HL-60/S4 treated with phorbol 12-myristate 13-acetate at 8.2 ng/mL for 4 days and 3 days (cell line): ENCODE results near the gene MMP27.

Experiments
- in situ Hi-C: fragments of 300-500 bp; cut with MboI; formaldehyde crosslinking; loops from 2 replicates; pipeline ENCODE4 v1.15.0; 2022; ENCODE audit warnings: low sequenced_read_pairs

The MMP27 gene

DNA sequence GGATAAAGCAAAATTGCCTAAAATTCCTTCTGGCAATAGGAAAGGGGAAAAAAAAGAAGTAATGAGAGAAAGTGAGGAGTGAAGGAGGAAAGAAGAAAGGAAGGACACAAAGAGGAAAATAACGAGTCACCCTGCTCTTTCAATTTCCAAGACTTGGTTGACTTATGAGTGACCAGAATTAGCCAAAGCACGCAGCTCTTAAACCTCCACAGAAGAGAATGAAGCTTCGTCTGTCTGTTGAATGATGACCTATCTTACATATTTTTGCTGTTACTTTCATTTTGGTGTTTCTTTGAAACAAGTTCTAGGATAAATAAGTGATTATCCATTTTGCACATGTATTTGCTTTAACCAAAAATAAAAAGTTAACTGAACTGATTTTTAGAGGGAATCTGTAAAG lies 728 bp downstream of the MMP27 start:
- in situ Hi-C loops: no loop called here

DNA sequence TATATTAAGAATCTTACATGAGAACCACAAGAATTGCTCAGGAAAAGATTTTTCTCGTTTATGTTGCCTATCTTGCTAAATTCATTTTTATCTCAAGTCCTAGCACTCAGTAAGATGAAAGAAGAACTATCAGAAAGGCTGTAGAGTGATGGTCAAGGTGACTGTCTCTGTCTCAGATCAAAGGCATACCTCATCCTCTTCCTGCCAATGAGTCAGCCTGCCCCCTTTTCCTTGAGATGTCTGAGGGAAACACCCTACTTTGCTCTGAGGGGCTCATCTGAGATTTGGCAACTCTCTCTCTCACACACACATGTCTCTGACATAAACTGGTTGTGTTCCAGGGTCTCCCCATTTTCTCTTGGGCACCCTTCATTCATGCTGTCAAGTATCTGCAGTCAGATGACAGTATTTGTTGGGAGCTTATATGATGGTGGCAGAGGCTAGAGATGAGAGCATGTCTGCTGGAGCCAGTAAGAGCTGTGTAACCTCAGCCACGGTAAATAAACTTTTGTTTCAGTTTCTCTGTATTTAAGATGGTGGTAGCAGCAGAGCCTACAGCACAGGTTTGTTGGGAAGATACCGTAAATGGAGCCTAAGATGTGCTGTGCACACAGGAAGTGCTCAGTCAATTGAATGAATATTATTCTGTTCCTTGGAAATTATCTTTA lies 1.6 kb downstream of the MMP27 start:
- in situ Hi-C loops: no loop called here

DNA sequence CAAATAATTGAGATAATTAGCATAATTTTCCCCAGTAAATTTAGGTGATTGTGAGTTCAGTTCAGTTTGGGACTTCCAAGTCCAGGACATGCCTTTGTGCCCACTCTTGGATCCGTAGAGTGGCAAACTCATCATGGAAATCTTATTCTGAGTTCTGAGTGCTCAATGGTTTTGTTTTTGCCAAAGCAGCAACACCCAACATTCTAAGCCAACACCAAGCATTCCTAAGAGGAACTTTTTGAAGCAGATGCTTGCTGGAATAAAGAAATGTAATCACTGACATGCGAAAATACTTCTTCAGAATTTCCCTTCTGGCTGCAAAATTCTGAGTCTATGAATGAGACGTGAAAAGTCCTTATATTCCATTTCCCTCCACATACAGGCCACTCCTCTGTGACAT lies 10.4 kb downstream of the MMP27 start:
- in situ Hi-C loops: no loop called here

DNA sequence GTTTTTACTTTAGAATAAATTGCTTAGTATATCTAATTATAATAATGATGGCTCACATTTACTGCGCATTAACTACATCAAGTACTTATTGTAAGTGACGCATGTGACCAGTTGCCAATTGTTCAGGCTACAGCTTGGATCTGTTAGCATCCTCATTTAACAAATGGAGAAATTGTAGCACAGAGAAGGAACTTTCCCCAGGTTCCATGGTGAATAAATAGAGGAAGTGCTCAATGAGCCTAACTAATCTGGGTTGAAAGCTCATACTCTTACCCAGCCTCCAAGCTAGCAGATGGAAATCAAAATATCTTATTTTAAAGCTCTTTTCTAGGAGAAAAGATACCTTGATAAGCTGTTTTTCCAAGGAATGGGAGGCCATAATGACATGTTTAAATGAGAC lies 19.8 kb downstream of the MMP27 start:
- in situ Hi-C loops: no loop called here

GRCh38 chr11:102685338-102685737 lies 20.2 kb downstream of the MMP27 start:
- in situ Hi-C loops: no loop called here

GRCh38 chr11:102683277-102683676 lies 22.3 kb downstream of the MMP27 start:
- in situ Hi-C loops: no loop called here

DNA sequence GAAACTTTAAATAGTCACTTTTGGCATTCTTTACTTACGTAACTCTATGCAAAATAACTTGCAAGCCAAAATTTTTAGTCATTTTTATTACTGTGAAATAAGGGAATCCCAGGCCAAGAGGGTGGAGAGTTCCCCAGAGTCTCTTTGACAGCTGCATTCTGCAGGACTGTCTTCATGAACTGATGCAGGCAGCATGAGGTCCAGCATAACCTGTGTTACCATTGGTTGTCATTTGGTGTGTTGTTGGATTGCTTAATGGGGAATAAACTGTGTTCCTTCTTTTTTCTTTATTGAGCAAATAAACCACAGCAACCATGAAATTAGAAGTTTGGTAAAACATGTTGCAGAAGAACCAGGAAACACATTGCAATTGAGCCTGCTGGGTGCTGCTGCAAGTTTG lies 24.6 kb downstream of the MMP27 start:
- in situ Hi-C loops: no loop called here

- in situ Hi-C loops: no loop called here
Measured at GRCh38 chr11:102678022-102678421, 27.5 kb downstream of the MMP27 start.

- in situ Hi-C loops: no loop called here
Measured at GRCh38 chr11:102676084-102676483, 29.5 kb downstream of the MMP27 start.

DNA sequence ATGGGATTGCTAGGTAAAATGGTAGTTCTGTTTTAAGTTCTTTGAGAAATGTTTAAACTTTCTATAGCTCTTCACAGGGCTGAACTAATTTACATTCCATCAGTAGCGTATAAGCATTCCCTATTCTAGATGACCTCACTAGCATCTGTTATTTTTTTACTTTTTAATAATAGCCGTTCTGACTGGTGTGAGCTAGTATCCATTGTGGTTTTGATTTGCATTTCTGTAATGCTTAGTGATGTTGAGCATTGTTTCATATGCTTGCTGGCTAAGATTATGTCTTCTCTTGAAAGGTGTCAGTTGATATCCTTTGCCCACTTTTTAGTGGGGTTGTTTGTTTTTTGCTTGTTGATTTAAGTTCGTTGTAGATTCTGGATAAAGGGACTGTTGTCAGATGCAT lies 35.9 kb downstream of the MMP27 start:
- in situ Hi-C loops: no loop called here

GRCh38 chr11:102666331-102666957 lies 39.1 kb downstream of the MMP27 start:
- in situ Hi-C loops: no loop called here

DNA sequence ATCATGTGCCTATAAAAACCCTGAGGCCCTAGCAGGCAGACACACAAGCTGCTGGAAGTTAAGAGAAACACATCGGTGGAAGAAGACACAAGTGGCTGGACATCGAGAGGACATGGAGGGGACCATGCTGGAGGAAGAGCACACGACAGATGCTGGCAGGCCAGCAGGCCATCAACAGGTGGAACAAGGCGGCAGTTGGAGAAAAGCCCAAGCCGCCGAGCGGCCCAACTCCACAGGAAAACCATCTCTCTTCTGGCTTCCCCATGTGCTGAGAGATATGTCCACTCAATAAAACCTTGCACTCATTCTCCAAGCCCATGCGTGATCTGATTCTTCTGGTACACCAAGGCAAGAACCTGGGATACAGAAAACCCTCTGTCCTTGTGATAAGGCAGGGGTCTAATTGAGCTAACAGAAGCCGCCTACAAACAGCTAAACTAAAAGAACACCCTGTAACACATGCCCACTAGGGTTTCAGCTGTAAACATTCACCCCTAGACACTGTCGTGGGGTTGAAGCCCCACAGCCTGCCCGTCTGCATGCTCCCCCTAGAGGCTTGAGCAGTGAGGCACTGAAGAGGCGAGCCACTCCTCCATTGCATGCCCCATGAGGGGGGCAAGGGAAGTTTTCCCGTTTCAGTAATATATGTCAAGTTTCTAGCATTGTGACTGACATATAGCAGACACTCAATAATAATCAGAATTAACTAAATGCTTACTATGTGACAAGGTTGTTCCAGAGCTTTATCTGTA lies 41.4 kb downstream of the MMP27 start:
- in situ Hi-C loops: no loop called here

- in situ Hi-C loops: no loop called here
Measured at GRCh38 chr11:102662607-102663006, 43.0 kb downstream of the MMP27 start.

DNA sequence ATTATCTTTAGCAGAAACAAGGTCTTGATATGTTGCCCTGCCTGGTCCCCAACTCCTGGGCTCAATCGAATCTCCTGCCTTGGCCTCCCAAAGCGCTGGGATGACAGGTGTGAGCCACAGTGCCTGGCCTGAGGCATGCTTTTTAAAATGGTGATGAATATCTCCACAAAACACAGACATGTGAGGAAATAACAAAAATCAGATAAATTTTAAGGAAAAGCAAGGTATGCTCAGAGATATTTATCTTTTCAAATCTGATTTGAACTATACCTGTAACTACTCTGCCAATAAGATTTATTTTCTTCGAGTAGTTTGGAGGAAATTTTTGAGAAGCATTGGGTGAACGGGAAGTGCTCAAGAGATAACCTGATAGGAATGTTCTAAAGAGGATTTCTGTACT lies 44.5 kb downstream of the MMP27 start:
- in situ Hi-C loops: no loop called here

- in situ Hi-C loops: no loop called here
Measured at GRCh38 chr11:102656528-102656927, 49.0 kb downstream of the MMP27 start.

- in situ Hi-C loops: no loop called here
Measured at GRCh38 chr11:102655547-102655946, 50.0 kb downstream of the MMP27 start.

DNA sequence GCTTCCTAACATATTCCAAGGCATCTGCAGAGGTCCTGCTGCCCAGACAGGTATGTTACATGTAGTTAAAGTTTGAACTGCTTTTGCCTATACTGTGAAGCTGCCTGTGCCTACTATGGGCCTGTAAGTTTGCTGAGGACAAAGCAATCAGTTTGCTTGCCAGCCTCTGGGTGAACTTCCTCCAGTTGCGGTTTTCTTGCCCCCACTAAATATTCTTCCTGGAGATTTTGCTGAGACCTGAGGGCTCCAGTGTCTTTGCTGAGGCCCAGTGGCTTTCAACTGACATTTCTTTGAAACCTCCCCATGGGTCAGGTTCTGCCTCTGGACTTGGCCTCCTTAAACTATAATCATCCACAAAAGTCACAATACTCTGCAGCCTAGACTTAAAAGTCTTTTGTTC lies 50.8 kb downstream of the MMP27 start:
- in situ Hi-C loops: no loop called here

- in situ Hi-C loops: no loop called here
Measured at GRCh38 chr11:102653744-102654291, 51.8 kb downstream of the MMP27 start.

DNA sequence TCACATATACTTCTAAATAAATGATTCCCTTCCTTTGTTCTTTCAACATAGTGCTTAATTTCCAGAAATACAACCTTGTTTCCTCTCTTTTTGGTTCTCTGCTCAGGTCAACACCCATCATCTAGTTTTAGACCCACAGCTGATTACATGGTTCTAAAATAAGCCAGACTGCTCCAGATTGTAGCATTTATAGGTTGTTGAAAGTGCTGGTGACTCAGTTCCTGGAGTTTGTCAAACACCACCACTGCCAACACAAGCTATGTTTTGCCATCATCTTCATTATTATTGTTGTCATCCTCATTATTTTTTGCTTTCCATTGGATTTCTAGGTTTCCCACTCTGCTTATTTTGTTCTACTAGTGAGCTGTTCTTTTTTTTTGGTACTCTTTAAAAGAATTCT lies 58.1 kb downstream of the MMP27 start:
- in situ Hi-C loops: no loop called here

DNA sequence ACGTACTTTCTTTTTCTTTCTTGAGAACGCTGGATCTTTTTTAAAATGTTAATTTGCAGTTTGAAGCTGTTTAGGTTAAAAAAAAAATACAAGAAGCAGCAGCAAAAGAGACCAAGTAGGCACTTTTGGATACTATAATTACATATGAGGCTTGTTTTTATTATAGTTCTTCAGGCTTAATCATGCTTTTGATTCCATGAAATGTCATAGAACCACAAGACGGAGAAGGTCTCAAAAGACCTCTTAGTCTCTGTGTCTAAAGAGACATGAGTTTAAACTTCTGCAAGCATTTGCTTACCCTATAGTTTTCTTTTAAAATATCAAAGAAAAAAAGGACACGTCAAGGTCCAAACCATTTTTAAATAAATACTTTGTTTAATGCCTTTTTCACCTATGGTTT lies 61.6 kb downstream of the MMP27 start:
- in situ Hi-C loops: no loop called here
